NCI-H1105 (cell line): ENCODE data around the gene TNFRSF6B.
"Not testable (repeated sequence)": the region's sequence is repeated elsewhere in the genome, so short reads cannot be mapped to it uniquely, and the experiment has no call there.

Source experiments
- DNase-seq: peaks from one replicate; lab custom pipeline; 2025; lab: John Stamatoyannopoulos, UW

The TNFRSF6B gene, protein sequence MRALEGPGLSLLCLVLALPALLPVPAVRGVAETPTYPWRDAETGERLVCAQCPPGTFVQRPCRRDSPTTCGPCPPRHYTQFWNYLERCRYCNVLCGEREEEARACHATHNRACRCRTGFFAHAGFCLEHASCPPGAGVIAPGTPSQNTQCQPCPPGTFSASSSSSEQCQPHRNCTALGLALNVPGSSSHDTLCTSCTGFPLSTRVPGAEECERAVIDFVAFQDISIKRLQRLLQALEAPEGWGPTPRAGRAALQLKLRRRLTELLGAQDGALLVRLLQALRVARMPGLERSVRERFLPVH

DNA sequence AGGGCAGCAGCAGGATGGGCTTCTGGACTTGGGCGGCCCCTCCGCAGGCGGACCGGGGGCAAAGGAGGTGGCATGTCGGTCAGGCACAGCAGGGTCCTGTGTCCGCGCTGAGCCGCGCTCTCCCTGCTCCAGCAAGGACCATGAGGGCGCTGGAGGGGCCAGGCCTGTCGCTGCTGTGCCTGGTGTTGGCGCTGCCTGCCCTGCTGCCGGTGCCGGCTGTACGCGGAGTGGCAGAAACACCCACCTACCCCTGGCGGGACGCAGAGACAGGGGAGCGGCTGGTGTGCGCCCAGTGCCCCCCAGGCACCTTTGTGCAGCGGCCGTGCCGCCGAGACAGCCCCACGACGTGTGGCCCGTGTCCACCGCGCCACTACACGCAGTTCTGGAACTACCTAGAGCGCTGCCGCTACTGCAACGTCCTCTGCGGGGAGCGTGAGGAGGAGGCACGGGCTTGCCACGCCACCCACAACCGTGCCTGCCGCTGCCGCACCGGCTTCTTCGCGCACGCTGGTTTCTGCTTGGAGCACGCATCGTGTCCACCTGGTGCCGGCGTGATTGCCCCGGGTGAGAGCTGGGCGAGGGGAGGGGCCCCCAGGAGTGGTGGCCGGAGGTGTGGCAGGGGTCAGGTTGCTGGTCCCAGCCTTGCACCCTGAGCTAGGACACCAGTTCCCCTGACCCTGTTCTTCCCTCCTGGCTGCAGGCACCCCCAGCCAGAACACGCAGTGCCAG is at the start of gene TNFRSF6B:
TNFRSF6B (plus strand) TSS at position 25 of the 729 bp plus-strand sequence; CDS start at position 141, 116 bp downstream.
- DNase-seq: no peak

DNA sequence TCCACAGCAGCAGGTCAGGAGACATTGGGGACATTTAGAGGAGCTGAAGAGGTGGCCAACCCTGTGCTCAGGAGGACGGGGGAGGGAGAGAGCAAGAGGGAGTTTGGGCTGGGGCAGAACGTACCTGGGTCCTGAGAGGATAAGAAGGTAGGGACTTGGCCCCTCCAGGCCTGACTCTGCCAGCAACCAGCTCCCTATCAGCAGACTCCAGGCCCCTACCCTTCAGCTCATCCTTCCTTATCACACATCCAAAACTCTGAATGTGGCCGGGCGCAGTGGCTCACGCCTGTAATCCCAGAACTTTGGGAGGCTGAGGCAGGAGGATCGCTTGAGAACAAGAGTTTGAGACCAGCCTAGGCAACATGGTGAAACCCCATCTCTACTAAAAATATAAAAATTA is 48.3 kb upstream of the TNFRSF6B start:
- DNase-seq: no peak

DNA sequence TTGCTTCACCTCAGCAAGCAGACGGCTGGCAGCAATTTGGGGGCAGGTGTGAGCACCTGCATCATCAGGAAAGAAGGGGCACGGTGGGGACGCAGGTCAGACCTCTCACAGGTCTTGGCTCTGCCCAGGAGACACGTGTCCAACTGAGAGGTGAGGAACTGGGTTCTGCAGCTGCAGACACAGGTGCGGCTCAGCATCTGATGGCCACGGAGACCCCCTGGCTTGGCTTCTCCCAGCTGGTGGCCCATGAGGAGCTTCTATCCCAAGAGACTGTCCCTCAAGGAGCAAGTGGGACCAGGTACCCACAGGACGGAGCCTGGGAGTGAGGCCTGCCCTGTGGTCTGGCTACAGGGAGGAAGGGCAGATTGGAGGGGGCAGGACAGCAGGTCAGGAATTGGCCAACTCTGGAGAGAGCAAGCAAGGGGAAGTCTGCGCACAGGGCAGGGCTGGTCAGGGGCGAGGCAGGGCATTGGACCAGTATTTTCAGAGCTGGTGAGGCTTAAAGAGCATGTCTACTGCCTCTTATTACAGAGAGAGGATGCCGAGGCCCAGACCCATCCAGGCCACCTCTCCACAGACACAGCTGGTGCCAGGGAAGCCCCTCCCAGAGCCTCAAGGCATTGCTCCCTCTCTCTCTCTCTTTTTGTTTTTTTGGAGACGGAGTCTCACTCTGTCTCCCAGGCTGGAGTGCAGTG is 47.4 kb upstream of the TNFRSF6B start:
- DNase-seq: no peak

DNA sequence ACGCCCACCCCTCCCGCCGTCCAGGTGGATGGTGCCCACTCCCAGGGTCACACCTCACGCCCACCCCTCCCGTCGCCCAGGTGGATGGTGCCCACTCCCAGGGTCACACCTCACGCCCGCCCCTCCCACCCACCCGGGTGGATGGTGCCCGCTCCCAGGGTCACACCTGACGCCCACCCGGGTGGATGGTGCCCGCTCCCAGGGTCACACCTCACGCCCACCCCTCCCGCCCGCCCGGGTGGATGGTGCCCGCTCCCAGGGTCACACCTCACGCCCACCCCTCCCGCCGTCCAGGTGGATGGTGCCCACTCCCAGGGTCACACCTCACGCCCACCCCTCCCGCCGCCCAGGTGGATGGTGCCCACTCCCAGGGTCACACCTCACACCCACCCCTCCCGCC is 46.0 kb upstream of the TNFRSF6B start:
- DNase-seq: not testable (repeated sequence)

DNA sequence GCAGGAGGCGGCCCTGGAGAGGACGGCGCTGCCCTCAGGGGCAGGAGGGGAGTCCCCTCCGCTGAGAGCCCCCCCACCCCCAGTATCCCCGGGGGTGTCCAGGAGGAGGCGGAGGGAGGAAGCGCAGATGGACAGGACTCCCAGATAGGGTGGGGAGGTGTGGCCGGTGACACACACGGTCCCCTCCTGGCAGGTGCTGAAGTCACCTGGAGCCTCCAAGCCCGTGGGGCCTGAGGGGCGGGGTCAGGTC is 44.6 kb upstream of the TNFRSF6B start:
- no peak for DNase-seq

DNA sequence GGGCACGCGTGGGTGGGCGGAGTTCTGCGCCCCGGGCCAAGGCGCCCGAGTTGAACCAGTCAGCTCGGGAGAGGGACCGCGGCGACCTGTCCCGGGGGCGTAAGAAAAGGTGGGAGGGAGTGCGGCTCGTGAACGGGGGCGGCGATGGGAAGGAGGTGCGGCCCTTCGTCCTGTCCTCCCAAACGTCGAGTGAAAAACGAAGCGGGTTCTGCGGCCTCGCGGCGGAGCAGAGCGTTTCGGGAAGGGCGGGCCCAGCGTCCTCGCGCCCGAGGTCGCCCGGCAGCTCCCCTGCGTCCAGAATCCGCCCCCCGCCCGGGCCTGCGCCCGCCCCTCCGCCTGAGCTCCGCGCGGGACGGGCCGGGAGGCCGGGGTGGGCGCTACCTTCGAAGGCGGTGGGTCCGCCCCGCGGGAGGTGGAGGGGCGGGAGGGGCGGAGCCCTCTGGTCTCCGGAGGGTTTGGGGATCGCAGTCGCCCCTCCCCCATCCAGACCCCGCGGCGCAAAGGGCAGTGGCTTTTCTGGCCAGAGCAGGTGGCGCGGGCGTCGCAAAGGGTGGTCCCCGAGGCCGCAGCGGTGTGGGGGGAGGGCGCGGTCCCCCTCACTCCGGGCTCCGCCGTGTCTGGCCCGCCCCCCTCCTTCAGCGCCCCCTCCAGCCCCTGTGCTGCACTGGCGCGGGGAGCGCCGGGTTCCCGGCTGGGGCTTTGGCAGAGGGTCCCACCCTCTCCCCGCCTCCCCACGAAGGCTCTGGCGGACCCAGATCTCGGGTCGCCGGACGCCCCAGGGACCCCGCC is 44.1 kb upstream of the TNFRSF6B start:
- DNase-seq: peak; percentile 45

DNA sequence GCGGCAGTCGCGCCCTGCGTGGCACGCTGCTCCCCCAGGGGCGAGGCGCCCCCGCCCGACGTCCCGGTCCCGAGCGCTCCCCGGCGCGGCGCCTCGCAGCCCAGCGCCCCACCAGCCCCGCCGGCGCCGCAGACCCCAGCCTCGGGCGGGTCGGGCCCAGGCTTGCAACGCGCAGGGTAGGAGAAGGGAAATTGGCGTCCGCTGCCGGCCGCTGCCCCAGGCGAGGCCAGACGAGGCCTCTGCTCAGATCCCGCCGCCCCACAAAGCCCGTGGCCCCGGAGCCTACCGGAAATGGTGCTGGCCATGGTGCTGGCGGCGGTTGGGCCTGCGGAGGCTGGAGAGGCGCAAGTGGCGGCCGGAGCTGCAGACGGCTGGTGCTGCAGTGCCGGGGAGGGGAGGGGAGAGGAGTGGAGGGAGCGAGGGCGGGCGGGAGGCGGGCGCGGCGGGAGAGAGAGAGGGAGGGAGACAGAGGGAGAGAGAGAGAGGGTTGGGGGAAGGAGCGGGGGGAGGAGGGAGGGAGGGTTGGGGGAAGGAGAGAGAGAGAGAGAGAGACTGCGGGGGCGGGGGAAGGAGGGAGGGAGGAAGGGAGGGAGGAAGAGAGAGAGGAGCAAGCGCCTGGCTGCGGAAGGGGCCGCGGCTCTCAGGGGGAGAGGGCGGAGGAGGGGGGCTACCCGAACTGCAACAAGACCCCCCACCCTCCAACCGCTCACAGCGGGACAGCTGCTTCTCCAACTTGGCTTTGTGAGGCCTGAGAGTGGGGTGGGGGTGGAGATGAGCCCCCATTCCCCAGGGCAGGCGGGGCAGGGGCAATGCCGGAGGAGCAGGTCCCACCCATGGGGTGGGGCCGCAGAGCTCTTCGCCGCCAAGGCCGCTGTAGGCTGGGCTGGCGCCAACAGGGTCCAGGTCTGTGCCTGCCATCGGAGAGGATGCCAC is 43.1 kb upstream of the TNFRSF6B start, which contains the start of gene STMN3:
STMN3 (minus strand) TSS at position 384 of the 933 bp plus-strand sequence; CDS start at position 305, 79 bp downstream.
- peak; percentile 95 for DNase-seq

DNA sequence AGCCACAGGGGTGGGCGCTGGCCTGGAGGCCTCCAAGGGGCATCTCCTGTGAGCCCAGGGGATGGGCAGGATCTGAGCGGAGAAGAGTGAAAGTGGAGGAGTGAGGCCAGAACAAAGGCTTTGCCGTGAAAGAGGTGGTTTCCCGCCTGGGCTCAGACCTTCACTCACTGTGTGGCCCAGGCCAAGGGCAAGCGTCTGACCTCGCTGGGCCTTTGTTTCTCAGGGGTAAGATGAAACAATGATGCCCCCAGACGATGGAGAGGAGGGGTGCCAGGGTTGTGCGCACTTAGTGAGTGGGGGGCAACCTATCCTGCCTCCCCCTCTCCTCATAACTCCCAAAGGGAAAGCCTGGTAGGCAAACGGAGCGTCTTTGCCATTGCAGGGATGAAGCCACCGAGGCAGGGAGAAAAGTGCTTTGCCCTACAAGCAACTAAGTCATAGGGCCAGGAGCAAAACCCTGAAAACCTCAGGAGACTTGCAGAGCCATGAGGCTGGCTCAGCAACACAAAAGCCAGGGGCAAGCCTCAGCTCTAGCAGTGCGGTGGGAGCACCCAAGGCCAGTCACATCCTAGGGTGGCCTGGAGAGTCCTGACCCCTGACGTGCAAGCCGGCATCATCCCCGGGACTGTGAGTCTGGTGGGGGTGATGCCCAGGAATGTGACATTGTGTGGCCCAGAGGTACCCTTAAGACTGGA is 42.3 kb upstream of the TNFRSF6B start:
- DNase-seq: no peak

DNA sequence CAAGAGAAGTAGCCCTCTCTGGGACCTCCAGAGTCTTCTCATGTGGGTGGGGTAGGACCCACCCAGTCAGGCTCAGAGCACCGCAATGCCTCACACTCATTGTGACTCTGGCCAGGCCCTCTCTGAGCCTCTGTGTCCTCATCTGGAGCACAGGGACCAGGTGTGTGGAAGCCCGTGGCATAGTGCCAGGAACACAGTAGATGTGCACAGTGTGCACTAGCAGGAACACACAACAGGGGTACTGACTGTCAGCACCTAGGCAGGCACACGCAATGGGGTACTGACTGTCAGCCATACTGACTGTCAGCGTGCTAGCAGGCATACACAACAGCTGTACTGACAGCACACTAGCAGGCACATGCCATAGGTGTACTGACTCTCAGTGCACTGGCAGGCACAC is 41.2 kb upstream of the TNFRSF6B start:
- no peak for DNase-seq

DNA sequence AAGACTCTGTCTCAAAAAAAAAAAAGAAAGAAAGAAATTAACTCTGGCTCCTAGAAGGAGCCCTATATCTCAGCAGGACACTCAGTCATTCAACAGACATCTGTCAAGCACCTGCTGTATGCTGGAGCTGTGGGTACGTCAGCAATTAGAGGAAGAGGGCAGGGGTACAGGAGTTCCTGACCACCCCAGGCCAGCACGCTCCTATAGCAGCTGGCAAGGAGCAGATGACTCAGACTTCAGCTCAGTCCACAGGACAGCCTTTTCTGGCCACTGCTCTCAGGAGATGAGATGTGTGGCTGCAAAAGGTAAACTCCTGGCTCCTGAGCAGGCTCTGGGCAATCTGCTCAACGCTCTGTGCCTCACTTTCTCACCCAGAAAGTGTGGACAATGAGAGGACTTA is 40.0 kb upstream of the TNFRSF6B start:
- DNase-seq: no peak

DNA sequence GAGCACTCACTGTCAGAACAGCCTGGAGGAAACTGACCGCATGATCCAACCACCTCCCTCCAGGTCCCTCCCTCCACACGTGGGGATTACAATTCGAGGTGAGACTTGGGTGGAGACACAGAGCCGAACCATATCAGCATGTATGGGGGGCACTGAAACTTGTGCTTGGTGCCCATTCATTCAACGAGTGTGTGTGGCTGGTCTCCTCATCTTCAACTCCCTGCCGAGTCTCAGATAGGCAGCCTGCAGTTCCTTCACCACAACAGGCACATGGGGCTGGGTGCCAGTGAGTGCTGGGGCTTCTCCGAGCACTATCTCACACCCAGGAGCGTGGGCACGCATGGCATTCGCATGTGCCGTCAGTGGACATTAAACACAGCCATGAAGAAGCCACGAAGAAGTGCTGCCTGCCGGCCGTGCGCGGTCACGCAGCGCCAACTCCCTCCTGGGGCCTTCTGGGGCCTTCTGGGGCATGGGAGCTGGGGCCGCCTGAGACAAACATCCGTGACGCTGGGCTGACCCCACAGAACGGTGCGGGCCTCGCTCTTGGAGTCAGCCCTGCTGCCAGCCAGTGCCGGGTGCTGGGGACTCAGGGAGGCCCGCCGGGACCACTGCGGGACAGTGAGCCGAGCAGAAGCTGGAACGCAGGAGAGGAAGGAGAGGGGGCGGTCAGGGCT is 39.1 kb upstream of the TNFRSF6B start:
- no peak for DNase-seq

DNA sequence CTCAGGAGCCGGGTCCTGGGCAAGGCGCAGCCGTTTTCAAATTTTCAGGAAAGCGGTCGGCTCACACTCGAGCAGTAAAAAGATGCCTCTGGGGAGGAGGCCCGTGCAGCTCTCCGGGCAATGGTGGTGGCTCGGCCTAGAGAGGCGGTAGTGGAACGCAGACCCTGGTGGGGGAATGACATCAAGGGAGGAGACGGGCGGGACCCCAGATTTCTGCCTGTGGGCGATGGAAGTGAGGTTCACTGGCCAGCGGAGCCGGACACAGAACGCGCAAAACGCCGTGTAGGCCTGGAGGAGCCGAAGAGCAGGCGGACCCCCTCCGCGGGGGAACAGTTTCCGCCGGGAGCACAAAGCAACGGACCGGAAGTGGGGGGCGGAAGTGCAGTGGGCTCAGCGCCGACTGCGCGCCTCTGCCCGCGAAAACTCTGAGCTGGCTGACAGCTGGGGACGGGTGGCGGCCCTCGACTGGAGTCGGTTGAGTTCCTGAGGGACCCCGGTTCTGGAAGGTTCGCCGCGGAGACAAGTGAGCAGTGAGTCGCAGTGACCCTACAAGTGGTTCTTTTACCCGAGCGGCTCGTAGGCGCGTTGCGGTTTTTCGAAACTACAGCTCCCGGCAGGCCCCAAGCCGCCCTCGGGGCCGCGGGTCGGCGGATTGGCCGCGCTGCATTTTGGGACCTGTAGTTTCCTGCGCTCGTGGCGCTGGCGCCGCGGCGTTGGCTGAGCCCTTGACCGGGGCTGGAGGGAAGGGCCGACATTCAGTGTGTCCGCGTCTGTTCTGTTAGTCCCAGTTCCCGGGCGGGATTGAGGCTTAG is 38.3 kb upstream of the TNFRSF6B start, which contains the start of gene RTEL1:
RTEL1 (plus strand) TSS at position 376 of the 812 bp plus-strand sequence. CDS start 1,091 bp downstream, outside the sequence.
- DNase-seq: peak; percentile 84

DNA sequence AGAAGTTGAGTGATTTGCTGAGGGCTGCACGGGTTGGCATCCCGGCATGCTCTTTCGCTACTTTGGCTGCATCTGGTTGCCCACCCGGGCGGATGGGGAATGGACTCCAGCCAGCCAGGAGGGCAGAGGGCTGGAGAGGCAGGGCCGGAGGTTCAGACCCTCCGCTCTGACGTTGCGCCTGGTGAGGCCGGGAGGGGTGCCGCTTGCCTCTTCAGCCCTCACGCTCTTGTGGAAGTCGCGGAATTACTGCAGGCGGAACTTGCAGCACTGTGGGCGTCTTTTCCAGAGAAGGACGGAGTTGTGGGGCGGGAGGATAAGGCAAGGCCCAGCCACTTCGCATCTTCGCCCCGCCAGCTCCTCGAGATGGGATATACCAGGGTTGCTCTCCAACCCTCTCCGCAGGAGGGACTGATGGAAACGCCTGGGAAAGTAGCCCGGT is 37.7 kb upstream of the TNFRSF6B start:
- no peak for DNase-seq

DNA sequence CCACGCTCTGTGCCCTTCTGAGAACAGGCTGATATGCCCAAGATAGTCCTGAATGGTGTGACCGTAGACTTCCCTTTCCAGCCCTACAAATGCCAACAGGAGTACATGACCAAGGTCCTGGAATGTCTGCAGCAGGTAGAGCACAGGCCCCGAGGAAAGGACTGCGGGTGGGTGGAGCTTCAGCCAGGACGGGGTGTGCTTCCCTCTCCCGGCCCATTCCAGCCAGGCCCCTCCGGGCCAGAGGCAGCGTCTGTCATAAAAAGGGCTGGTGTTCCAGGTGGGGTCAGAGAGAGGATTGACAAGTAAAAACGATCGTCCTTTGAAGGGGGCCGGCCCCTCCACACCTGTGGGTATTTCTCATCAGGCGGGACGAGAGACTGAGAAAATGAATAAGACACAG is 37.1 kb upstream of the TNFRSF6B start:
- DNase-seq: no peak

DNA sequence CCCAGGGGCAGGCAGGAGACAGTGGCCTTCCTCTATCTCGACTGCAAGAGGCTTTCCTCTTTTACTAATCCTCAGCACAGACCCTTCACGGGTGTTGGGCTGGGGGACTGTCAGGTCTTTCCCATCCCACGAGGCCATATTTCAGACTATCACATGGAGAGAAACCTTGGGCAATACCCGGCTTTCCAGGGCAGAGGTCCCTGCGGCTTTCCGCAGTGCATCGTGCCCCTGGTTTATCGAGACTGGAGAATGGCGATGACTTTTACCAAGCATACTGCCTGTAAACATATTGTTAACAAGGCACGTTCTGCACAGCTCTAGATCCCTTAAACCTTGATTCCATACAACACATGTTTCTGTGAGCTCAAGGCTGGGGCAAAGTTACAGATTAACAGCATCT is 36.3 kb upstream of the TNFRSF6B start:
- DNase-seq: not testable (repeated sequence)

DNA sequence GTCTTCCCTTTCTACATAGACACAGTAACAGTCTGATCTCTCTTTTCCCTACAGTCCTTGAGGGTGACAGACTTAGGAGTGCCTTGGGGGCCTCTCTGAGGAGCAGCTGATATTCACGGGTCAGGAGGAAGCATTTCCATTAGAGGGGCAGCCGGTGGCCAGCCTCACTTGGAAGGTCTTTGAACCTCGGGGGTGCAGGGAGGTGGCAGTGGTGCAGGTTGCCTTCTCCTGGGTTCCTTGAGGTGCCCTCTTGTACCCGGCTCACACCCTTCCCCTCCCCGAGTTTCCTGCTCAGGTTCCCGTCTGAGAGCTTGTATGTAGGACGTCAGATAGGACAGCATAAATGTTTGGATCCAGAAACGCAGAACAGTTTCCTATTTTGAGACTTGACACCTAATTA is 35.8 kb upstream of the TNFRSF6B start:
- DNase-seq: no peak

DNA sequence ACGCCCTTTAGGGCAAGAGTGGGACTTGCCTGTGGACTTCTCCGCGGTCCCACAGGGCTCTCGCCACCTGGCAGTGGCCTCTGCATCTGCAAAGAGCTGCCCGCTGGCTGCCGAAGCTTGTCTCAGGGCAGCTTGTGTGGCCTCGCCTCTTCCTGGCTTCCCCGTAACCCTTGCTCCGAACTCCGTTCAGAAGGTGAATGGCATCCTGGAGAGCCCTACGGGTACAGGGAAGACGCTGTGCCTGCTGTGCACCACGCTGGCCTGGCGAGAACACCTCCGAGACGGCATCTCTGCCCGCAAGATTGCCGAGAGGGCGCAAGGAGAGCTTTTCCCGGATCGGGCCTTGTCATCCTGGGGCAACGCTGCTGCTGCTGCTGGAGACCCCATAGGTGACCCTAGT is 35.3 kb upstream of the TNFRSF6B start:
- no peak for DNase-seq

DNA sequence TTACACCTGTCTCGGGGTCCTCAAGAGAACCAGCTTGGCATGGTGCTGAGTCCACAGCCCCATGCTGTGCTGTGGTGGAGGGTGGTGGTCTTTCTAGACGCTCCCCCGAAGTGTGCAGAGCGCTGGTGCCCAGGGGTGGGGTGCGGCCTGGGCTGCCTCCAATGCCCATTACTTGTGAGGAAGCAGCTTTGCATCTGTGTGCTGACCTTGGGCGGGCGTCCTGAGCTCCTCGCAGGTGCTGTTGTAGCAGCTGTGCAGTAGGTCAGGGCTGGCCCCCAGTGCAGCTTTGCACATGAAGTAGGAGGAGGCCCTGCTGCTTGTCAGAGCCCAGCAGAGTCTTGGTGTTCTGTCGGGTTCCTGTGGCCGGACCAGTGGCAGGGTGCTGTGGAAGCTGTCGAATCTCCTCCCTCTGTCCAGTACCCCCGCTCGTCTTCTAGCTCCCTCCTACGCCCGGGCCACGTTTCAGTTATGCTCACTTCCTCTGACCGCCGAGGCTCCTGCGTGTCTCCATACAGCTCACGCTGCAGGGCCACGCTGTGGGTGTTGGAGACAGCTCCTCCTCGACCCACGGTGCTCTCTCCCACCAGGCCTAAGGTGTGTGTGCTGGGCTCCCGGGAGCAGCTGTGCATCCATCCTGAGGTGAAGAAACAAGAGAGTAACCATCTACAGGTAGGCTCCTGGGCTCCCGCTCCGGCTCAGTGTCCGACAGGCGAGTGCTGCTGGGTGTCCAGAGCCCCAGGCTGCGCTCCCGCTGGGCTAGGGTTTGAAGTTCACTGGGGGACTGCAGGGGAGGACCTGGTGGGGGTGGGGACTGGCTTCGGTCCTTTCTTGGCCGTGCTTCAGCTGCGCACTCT is 34.3 kb upstream of the TNFRSF6B start:
- no peak for DNase-seq
